ENCODE data around the gene RERE. TPM values are rescaled to one million over a fixed set of nuclear protein-coding genes. Genes with fewer than 3 reads are reported as not detected.

Gene RERE
- total and polyA plus RNA-seq, 2 experiments from 2014 or later = 148 to 170 TPM

DNA sequence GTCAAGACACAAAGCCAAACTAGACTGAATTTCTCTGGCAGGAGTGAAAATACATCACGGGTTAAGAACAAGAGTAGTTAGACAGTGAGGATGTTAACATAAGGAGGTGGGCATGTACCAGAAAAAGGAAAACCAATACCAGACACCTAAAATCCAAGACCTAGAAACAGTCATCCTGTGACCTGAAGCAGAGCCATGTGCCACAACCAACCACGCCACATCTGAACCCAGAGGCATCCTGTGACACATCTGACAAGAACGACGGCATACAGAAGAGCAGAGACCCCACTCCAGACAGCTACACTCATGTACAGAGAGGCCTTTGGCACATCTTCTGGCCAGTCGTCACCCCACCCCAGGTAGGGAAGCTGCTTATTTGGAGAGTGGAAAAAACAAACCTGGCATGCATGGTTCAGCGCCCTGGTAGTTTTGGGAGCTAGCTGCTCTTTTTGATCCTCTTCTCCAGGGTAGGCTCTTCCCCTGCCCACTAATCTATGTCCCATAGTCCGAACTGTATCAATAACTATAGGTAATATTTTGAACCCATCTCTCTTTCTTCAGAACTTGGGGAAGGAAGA lies 427.4 kb downstream of the RERE start (continued):
- TF ChIP-seq, protein P1, sequence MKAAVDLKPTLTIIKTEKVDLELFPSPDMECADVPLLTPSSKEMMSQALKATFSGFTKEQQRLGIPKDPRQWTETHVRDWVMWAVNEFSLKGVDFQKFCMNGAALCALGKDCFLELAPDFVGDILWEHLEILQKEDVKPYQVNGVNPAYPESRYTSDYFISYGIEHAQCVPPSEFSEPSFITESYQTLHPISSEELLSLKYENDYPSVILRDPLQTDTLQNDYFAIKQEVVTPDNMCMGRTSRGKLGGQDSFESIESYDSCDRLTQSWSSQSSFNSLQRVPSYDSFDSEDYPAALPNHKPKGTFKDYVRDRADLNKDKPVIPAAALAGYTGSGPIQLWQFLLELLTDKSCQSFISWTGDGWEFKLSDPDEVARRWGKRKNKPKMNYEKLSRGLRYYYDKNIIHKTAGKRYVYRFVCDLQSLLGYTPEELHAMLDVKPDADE (IDR thresholded peaks at IDR 0.05) = no peak

DNA sequence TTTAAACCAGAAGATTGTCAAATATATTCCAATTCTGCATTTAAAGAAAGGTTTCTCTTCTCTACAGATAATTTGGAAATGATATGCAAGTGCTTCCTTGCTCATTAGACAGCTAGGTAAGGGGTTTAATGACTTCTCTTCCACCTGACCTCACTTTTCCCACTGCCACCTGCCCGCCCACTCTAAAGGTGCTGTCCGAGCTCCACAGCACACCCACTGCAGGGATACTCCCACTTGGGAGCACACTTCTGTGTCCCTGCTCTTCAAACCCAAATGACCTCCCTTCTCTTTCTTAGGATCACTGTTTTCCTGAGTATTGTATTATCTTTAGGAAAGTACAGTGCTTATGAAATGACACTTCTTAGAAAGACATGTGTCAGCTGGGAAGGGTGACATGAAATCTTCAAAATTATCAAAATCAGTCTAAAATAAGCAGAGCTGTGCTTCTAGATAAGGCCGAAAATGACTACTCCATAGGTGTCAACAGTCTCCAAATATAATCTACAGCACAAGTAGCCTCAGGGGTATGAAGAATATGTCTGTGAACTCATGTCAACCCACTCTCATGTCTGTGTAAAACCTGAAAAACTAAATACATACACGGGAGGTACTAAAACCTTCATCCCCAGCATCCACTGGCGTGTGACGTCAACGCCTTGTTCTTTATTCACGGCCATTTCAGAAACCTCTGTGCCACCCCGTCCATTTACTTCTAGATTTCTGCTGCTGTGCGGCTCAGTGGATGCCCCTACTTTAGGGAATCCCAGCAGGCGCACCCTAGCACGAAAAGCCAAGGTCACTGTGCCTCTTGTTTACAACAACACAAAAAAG lies 428.5 kb downstream of the RERE start:
- Histone ChIP-seq H3K27me3 (ENCODE audit: insufficient read depth) (no peaks in the 10 kb centered on the region), H3K4me2 (no peak overlapping the region), H2AFZ (no peak overlapping the region), H3K9me2 (ENCODE audit: insufficient read depth) (no peaks in the 10 kb centered on the region), H3K4me3 (no peak overlapping the region), H3K36me3 (ENCODE audit: insufficient read depth) (no peaks in the 10 kb centered on the region), H3K79me2 (replicated peaks; ENCODE audit: insufficient read depth) (peaks cover 95% of the 10 kb centered on the region), H3K4me1 (ENCODE audit: insufficient read depth) (peaks cover 12% of the 10 kb centered on the region; the same call in 1 of the 2 replicates), H3K27ac (ENCODE audit: low read depth) (peak overlapping the region; percentile 60), H4K20me1 (replicated peaks; ENCODE audit: insufficient read depth) (peaks cover 27% of the 10 kb centered on the region), H3F3A (replicated peaks; ENCODE audit: low read depth) (no peaks in the 10 kb centered on the region)
- Mint-ChIP-seq H3K4me1 (peaks cover 42% of the 10 kb centered on the region), H3K36me3 (ENCODE audit: low read depth) (peaks cover 13% of the 10 kb centered on the region; the same call in 2 of the 3 replicates), H3K9me3 (no peaks in the 10 kb centered on the region), H3K4me3 (no peak overlapping the region), H3K27ac (no peak overlapping the region), H3K27me3 (ENCODE audit: insufficient read depth, low read depth, poor library complexity) (peaks cover 2% of the 10 kb centered on the region)
- TF ChIP-seq, protein P2, sequence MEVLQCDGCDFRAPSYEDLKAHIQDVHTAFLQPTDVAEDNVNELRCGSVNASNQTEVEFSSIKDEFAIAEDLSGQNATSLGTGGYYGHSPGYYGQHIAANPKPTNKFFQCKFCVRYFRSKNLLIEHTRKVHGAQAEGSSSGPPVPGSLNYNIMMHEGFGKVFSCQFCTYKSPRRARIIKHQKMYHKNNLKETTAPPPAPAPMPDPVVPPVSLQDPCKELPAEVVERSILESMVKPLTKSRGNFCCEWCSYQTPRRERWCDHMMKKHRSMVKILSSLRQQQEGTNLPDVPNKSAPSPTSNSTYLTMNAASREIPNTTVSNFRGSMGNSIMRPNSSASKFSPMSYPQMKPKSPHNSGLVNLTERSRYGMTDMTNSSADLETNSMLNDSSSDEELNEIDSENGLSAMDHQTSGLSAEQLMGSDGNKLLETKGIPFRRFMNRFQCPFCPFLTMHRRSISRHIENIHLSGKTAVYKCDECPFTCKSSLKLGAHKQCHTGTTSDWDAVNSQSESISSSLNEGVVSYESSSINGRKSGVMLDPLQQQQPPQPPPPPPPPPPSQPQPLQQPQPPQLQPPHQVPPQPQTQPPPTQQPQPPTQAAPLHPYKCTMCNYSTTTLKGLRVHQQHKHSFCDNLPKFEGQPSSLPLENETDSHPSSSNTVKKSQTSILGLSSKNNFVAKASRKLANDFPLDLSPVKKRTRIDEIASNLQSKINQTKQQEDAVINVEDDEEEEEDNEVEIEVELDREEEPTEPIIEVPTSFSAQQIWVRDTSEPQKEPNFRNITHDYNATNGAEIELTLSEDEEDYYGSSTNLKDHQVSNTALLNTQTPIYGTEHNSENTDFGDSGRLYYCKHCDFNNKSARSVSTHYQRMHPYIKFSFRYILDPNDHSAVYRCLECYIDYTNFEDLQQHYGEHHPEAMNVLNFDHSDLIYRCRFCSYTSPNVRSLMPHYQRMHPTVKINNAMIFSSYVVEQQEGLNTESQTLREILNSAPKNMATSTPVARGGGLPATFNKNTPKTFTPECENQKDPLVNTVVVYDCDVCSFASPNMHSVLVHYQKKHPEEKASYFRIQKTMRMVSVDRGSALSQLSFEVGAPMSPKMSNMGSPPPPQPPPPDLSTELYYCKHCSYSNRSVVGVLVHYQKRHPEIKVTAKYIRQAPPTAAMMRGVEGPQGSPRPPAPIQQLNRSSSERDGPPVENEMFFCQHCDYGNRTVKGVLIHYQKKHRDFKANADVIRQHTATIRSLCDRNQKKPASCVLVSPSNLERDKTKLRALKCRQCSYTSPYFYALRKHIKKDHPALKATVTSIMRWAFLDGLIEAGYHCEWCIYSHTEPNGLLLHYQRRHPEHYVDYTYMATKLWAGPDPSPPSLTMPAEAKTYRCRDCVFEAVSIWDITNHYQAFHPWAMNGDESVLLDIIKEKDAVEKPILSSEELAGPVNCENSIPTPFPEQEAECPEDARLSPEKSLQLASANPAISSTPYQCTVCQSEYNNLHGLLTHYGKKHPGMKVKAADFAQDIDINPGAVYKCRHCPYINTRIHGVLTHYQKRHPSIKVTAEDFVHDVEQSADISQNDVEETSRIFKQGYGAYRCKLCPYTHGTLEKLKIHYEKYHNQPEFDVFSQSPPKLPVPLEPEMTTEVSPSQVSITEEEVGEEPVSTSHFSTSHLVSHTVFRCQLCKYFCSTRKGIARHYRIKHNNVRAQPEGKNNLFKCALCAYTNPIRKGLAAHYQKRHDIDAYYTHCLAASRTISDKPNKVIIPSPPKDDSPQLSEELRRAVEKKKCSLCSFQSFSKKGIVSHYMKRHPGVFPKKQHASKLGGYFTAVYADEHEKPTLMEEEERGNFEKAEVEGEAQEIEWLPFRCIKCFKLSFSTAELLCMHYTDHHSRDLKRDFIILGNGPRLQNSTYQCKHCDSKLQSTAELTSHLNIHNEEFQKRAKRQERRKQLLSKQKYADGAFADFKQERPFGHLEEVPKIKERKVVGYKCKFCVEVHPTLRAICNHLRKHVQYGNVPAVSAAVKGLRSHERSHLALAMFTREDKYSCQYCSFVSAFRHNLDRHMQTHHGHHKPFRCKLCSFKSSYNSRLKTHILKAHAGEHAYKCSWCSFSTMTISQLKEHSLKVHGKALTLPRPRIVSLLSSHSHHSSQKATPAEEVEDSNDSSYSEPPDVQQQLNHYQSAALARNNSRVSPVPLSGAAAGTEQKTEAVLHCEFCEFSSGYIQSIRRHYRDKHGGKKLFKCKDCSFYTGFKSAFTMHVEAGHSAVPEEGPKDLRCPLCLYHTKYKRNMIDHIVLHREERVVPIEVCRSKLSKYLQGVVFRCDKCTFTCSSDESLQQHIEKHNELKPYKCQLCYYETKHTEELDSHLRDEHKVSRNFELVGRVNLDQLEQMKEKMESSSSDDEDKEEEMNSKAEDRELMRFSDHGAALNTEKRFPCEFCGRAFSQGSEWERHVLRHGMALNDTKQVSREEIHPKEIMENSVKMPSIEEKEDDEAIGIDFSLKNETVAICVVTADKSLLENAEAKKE (CRISPR knock-in tag; IDR thresholded peaks at IDR 0.05) = no peak
- no peak for TF ChIP-seq ZNF331 (CRISPR knock-in tag; IDR thresholded peaks at IDR 0.05; ENCODE audit: low read depth)
- no peak for DNase-seq (ENCODE audit: low spot score)
- ATAC-seq = no peak
